Esophagus (tissue), 2 donors: ENCODE data around the gene ZFHX3. TPM values are rescaled to one million over a fixed set of nuclear protein-coding genes. Genes with fewer than 3 reads are reported as not detected.

Experiments used
- H3K27ac ChIP-seq, 2 donors: one replicate each; pipeline ENCODE4 v1.5.1; 2013; ENCODE audit warnings: low read depth in 2 of 2, mild to moderate bottlenecking in 2 of 2, inconsistent platforms in 1 of 2, low read length in 1 of 2, moderate library complexity in 1 of 2
- H3K27me3 ChIP-seq, 2 donors: one replicate each; pipeline ENCODE4 v1.6.1; 2013; ENCODE audit warnings: low read length in 2 of 2, control low read depth in 1 of 2, mild to moderate bottlenecking in 1 of 2; ENCODE audit not compliant: insufficient read depth in 2 of 2, control insufficient read depth in 1 of 2
- H3K36me3 ChIP-seq, 2 donors: one replicate each; pipeline ENCODE4 v1.6.1; 2013; ENCODE audit warnings: low read length in 1 of 2; ENCODE audit not compliant: control insufficient read depth in 2 of 2, insufficient read depth in 2 of 2
- H3K4me1 ChIP-seq, 2 donors: one replicate each; pipeline ENCODE4 v1.6.1; 2013; ENCODE audit warnings: low read length in 1 of 2; ENCODE audit not compliant: control insufficient read depth in 2 of 2, insufficient read depth in 2 of 2
- H3K4me3 ChIP-seq, 2 donors: one replicate each; pipeline ENCODE4 v1.5.1; 2013; ENCODE audit warnings: low read length in 2 of 2, mild to moderate bottlenecking in 2 of 2, low read depth in 1 of 2, moderate library complexity in 1 of 2
- H3K9me3 ChIP-seq, 2 donors: one replicate each; pipeline ENCODE4 v1.6.1; 2013; ENCODE audit warnings: mild to moderate bottlenecking in 2 of 2, low read depth in 1 of 2, low read length in 1 of 2, moderate library complexity in 1 of 2; ENCODE audit not compliant: control insufficient read depth in 2 of 2, insufficient read depth in 1 of 2
- WGBS, 2 donors: extraction: QIAGEN DNeasy Blood & Tissue Kit; methylation state at CpG; one replicate each; pipeline ENCODE4 v1.1.7; 2013; 5-methylcytosine and 5-hydroxymethylcytosine counted together
- polyA plus RNA-seq, 2 donors: library from polyadenylated mRNA; stranded (reverse); fragments of 200-250 nt; gene quantifications; one replicate each; pipeline ENCODE4 v1.2.3, GENCODE V29; 2013
- donor health status: healthy with polysubstance abuse.
- donor health status: Bipolar disorder and iron deficiency.

Gene ZFHX3
- polyA plus RNA-seq, 2 donors, result 0.62 to 1.1 TPM

DNA sequence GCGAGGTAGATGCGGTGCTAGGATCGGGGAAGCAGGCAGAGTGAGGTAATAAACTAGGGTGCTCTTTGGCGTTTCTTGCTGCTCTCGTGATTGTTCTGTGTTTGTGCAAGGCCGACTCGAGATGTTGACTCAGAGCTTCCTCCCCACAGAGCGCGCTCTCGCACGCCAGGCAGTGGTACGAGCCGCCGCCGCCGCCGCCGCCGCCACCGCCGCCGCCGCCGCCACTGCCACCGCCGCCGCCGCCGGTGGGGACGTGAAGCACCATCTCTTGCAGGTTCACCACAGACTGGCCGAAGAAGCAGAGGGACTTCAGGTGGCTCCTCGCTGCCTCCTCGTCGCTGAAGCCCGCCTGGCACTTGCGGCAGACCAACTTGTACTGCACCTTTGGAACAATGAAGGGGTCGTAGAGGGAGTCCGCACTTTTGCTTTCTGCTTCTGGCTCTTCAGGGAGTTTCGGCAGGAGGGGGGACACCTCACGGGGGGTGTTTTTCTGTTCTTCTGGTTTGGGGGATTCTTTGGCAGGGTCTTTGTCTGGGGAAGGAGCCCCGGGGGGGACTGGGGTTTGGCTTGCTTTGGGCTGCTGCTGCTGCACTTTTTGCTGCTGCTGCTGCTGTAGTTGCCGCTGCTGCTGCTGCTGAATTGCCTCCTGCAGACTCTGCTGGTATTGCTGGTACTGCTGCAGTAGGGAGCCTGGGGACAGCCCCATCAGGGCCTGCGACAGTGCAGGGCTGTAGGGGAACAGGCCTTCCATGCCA, 260.2 kb downstream of the ZFHX3 start:
- peak overlapping the region; percentile 1 to 12 for H3K27ac ChIP-seq
- 18 to 27% methylated on average over 25 to 43 of the region's 43 CpGs for WGBS, 2 donors

DNA sequence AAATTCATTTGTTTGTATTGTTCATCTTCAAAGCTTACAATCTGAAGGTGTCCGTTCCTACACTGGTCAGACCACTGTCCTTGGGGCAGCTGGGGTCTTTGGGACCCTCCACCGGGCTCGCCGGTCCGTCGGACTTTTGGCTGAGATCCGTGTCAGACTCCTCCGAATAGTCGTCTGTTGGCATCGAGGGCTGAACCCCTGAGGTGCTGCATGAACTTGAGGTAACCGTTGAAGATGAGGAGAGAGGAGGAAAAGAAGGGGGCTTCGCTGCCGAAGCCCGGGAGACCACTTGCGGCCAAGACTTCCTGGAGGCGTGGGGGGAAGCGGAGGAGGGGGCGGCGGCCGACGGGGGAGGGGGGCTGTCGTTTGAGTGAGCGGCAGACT, 260.8 kb downstream of the ZFHX3 start:
- Histone ChIP-seq H3K9me3 (no peaks in the 10 kb centered on the region), H3K27me3 (no peaks in the 10 kb centered on the region), H3K36me3 (peaks cover 0 to 2% of the 10 kb centered on the region in 2 donors), H3K4me1 (peaks cover 0 to 7% of the 10 kb centered on the region in 2 donors), H3K4me3 (peak overlapping the region in 1 of 2 donors; percentile 38), H3K27ac (peak overlapping the region in 1 of 2 donors; percentile 12)
- 31 to 36% methylated on average over 21 to 23 of the region's 23 CpGs for WGBS, 2 donors

More for the DNA sequence above, 260.2 kb downstream of the ZFHX3 start:
- H3K36me3 ChIP-seq, result peaks cover 0 to 2% of the 10 kb centered on the region in 2 donors
- peaks cover 0 to 7% of the 10 kb centered on the region in 2 donors for H3K4me1 ChIP-seq
- no peaks in the 10 kb centered on the region for H3K9me3 ChIP-seq
- H3K27me3 ChIP-seq, result no peaks in the 10 kb centered on the region
- peak overlapping the region; percentile 38 to 55 for H3K4me3 ChIP-seq

DNA sequence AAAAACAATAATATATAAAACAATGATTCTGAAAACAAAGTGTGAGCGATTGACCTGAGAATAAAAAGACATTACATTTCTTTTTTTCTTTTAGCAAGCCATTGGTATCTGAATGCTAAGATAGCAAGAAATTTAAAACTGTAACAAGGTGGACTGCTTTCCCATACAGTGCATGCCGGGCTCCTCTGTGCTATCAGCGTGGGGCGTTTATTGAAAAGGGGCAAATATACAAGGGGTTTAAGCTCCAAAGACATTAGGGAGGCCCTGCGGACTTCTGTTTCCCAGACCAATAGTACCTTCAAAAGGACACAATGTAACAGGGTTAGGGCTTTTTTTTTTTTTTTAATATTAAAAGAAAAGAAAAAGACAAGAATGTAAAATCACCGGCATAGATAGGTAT, 261.3 kb downstream of the ZFHX3 start:
- Histone ChIP-seq H3K27me3 (no peaks in the 10 kb centered on the region), H3K36me3 (peaks cover 0 to 2% of the 10 kb centered on the region in 2 donors), H3K27ac (no peak overlapping the region), H3K9me3 (no peaks in the 10 kb centered on the region), H3K4me3 (no peak overlapping the region), H3K4me1 (peaks cover 0 to 7% of the 10 kb centered on the region in 2 donors)
- 96 to 97% methylated on average over 6 of the region's 6 CpGs for WGBS, 2 donors

DNA sequence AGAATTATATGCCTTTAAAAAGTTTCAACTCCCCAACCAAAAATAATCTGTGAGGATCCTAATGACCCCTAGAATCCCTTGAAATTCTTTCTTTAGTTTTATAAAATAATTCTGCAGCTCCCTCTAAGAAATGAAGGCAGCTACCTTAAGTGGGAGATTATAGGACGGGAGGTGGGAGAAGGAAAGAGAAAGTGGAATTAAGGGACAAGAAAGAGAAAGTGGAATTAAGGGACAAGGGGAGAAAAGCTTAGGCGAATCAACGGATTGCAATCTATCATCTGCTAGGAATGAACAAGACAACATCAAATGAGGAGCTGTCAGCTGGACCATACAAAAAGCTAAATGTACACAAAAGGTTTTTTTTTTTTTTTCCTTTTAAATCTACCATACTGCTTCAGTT, 262.0 kb downstream of the ZFHX3 start:
- Histone ChIP-seq H3K4me1 (peaks cover 0 to 7% of the 10 kb centered on the region in 2 donors), H3K27me3 (no peaks in the 10 kb centered on the region), H3K27ac (no peak overlapping the region), H3K4me3 (no peak overlapping the region), H3K36me3 (peaks cover 0 to 2% of the 10 kb centered on the region in 2 donors), H3K9me3 (no peaks in the 10 kb centered on the region)
- WGBS, 2 donors, result 66 to 74% methylated on average over 3 of the region's 3 CpGs

DNA sequence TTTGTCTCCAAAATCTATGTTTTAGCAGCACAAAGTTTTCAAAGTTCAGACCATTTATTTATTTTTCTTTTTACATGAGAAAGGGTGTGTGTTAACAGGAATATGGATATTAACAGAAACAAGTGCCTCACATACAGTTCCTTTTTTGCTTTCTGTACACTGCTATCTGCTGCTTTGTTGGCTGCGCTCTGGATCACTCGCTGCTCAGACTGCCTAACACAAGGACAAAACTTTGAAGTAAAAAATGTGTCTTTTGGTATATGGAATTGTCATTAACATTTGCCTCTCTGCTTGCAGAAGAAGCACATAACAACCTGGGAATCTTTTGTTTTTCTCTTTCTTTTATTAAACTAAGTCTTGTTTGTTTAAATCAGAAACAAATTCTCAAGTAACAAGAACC, 262.8 kb downstream of the ZFHX3 start:
- WGBS, 2 donors, result 90 to 92% methylated on average over 2 of the region's 2 CpGs
- Histone ChIP-seq H3K27ac (no peak overlapping the region), H3K27me3 (no peaks in the 10 kb centered on the region), H3K9me3 (no peaks in the 10 kb centered on the region), H3K4me1 (peaks cover 0 to 7% of the 10 kb centered on the region in 2 donors), H3K36me3 (peaks cover 0 to 2% of the 10 kb centered on the region in 2 donors), H3K4me3 (no peak overlapping the region)

DNA sequence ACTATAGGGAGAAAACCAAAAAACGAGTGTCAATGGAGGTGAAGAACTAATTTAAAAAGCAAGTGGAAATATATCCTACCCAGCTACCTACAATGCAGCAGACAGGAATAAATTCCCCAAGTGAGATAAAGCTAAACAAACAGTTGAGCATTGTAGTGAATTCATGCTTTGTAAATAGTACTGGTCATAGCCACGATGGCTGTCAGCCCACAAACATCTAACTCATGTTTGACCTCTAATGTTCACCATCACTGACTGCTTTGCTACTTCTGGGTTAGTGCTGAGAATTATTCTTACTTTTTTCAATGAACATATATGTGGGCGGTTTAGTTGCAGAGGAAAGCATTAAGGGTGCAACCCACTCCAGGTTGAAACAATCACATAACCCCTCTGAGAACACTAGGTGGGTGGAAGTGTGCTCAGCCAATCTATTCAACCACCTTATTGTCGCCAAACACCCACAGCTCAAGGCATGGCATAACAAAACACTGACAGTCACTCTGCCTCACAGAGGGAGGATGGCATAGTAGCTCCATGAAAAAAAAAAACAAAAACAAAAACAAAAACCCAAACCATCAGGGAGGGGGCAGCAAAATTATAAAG, 264.1 kb downstream of the ZFHX3 start:
- no peak overlapping the region for H3K27ac ChIP-seq
- H3K27me3 ChIP-seq, result no peaks in the 10 kb centered on the region
- 85% methylated on average over 4 of the region's 4 CpGs for WGBS, 2 donors
- no peaks in the 10 kb centered on the region for H3K36me3 ChIP-seq
- peaks cover 0 to 7% of the 10 kb centered on the region in 2 donors for H3K4me1 ChIP-seq
- no peaks in the 10 kb centered on the region for H3K9me3 ChIP-seq
- H3K4me3 ChIP-seq, result no peak overlapping the region

DNA sequence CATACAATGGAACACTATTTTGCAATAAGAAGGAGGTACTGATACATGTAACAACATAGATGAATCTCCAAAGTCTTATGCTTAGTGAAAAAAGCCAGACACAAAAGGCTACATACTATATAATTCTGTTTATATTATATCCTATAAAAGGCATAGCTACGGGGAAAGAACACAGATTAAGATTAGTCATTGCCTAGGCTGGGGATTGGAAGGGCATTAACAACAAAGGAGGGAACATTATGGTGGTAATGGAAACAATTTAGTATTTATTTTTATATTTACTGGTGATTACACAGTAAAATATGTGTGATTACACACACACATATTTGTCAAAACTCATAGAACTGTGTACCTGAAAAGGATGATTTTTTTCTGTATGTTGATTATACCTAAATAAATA, 278.1 kb downstream of the ZFHX3 start:
- no peak overlapping the region for H3K27ac ChIP-seq
- H3K9me3 ChIP-seq, result no peaks in the 10 kb centered on the region
- H3K4me1 ChIP-seq, result no peaks in the 10 kb centered on the region
- H3K36me3 ChIP-seq, result no peaks in the 10 kb centered on the region
- H3K27me3 ChIP-seq, result no peaks in the 10 kb centered on the region
- H3K4me3 ChIP-seq, result no peak overlapping the region
- WGBS, 2 donors, result 68 to 90% methylated on average over 1 of the region's 1 CpG

DNA sequence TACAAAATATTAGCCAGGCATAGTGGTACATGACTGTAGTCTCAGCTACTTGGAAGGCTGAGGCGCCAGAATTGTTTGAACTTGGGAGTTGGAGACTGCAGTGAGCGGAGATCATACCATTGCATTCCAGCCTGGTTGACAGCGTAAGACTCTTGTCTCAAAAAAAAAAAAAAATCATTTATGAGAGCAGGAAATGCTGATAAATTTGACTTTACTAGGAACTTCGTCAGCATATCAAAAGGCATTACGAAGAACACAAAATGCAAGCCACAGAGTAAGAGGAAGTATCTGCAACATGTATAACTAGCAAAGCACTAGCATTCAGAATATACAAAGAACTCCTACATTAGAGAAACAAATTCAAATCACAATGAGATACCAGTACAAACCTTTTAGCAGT, 279.3 kb downstream of the ZFHX3 start:
- Histone ChIP-seq H3K27me3 (no peaks in the 10 kb centered on the region), H3K27ac (no peak overlapping the region), H3K9me3 (no peaks in the 10 kb centered on the region), H3K36me3 (no peaks in the 10 kb centered on the region), H3K4me3 (no peak overlapping the region), H3K4me1 (no peaks in the 10 kb centered on the region)
- WGBS, 2 donors, result 89 to 91% methylated on average over 5 of the region's 5 CpGs

DNA sequence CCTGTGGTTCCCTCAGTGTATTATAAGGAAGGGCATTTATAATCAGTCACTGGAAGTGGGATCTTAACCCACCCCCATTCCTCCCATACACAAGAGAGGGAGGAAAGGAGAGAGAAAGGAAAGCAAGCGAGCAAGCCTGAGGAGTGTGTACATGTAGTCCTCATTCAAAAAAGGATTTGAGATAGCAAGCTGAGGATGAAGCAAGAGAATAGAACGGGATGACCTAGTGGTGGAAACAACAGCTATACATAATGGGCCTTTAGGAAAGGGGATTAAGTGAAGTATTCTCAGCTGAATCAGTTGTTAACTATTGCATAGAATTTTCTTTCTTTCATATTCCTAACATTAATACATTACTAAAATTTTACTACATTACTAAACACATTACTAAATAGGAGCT, 281.4 kb downstream of the ZFHX3 start:
- Histone ChIP-seq H3K36me3 (no peaks in the 10 kb centered on the region), H3K9me3 (no peaks in the 10 kb centered on the region)

More for the DNA sequence above, 281.4 kb downstream of the ZFHX3 start:
- WGBS, 2 donors, result 71 to 79% methylated on average over 2 of the region's 2 CpGs
- no peak overlapping the region for H3K27ac ChIP-seq
- H3K4me1 ChIP-seq, result no peaks in the 10 kb centered on the region
- H3K27me3 ChIP-seq, result no peaks in the 10 kb centered on the region
- no peak overlapping the region for H3K4me3 ChIP-seq
